Neutrophil (primary cell): Measurements from ENCODE around the gene CRYBB2.

Experiments used
- H3K27ac ChIP-seq: fragments of 200-600 bp; sonication (generic); 2 replicates; pipeline ENCODE4 v1.5.1; 2016; ENCODE audit warnings: mild to moderate bottlenecking, moderate library complexity
- H3K27me3 ChIP-seq: fragments of 200-600 bp; sonication (generic); 2 replicates; pipeline ENCODE4 v1.6.0; 2016; ENCODE audit warnings: mild to moderate bottlenecking
- H3K36me3 ChIP-seq: fragments of 200-600 bp; sonication (generic); 2 replicates; pipeline ENCODE4 v1.5.1; 2017
- H3K4me1 ChIP-seq, 2 experiments: fragments of 200-600 bp in 1 of 2; sonication (generic) in 1 of 2; 1 replicate in 1 of 2; 2 replicates in 1 of 2; pipeline versions ENCODE4 v1.5.1 to v1.6.1; 2013 to 2016; ENCODE audit warnings: low read depth in 1 of 2, low read length in 1 of 2, mild to moderate bottlenecking in 1 of 2, moderate library complexity in 1 of 2; ENCODE audit not compliant: control insufficient read depth in 1 of 2, insufficient read depth in 1 of 2
- H3K4me3 ChIP-seq, 2 experiments: fragments of 200-600 bp in 1 of 2; sonication (generic) in 1 of 2; 1 replicate in 1 of 2; 2 replicates in 1 of 2; pipeline ENCODE4 v1.5.1; 2013 to 2016; ENCODE audit warnings: low read depth in 1 of 2, low read length in 1 of 2, mild to moderate bottlenecking in 1 of 2, moderate library complexity in 1 of 2
- H3K9me3 ChIP-seq: fragments of 200-600 bp; sonication (generic); 2 replicates; pipeline ENCODE4 v1.5.1; 2016
- CTCF ChIP-seq: fragments of 200-600 bp; sonication (generic); IDR thresholded peaks from 2 replicates; pipeline ENCODE4 v1.5.1; 2016; ENCODE audit warnings: antibody characterized with exemption

CRYBB2 gene

GRCh38 chr22:25193130-25193529 is 26.3 kb upstream of the CRYBB2 start:
- Histone ChIP-seq H3K9me3 (no peaks in the 10 kb centered on the region), H3K27ac (no peak overlapping the region), H3K4me3 (no peak overlapping the region), H3K4me1 (no peaks in the 10 kb centered on the region), H3K27me3 (no peaks in the 10 kb centered on the region), H3K36me3 (no peaks in the 10 kb centered on the region)
- no peak for TF ChIP-seq CTCF

GRCh38 chr22:25193548-25193947 is 25.9 kb upstream of the CRYBB2 start:
- Histone ChIP-seq H3K4me3 (no peak overlapping the region), H3K27ac (no peak overlapping the region), H3K27me3 (no peaks in the 10 kb centered on the region), H3K4me1 (no peaks in the 10 kb centered on the region), H3K9me3 (no peaks in the 10 kb centered on the region), H3K36me3 (no peaks in the 10 kb centered on the region)
- TF ChIP-seq CTCF: no peak

GRCh38 chr22:25196326-25196725 is 23.1 kb upstream of the CRYBB2 start:
- H3K27me3 ChIP-seq: no peaks in the 10 kb centered on the region
- H3K4me1 ChIP-seq: no peaks in the 10 kb centered on the region
- no peaks in the 10 kb centered on the region for H3K36me3 ChIP-seq
- H3K9me3 ChIP-seq: no peaks in the 10 kb centered on the region
- TF ChIP-seq CTCF: no peak
- no peak overlapping the region for H3K4me3 ChIP-seq
- no peak overlapping the region for H3K27ac ChIP-seq

GRCh38 chr22:25197340-25197739 is 22.1 kb upstream of the CRYBB2 start:
- no peak for TF ChIP-seq CTCF

GRCh38 chr22:25199731-25200520 is 19.5 kb upstream of the CRYBB2 start, which contains the start of gene CRYBB3:
TSS of gene CRYBB3 (plus strand) at chr22:25199858. CDS start at chr22:25201397, 1,539 bp downstream.
- Histone ChIP-seq H3K4me3 (no peak within 1 kb of the TSS), H3K4me1 (no peaks in the 10 kb centered on the region), H3K9me3 (no peaks in the 10 kb centered on the region), H3K27me3 (no peaks in the 10 kb centered on the region), H3K27ac (no peak within 1 kb of the TSS), H3K36me3 (no peaks in the 10 kb centered on the region)
- no peak for TF ChIP-seq CTCF

More at GRCh38 chr22:25197340-25197739, 22.1 kb upstream of the CRYBB2 start:
- Histone ChIP-seq H3K36me3 (no peaks in the 10 kb centered on the region), H3K27me3 (no peaks in the 10 kb centered on the region), H3K4me1 (no peaks in the 10 kb centered on the region), H3K9me3 (no peaks in the 10 kb centered on the region), H3K27ac (no peak overlapping the region), H3K4me3 (no peak overlapping the region)
